ENCODE data around the gene SF3B3. TPM values are rescaled to one million over a fixed set of nuclear protein-coding genes. Genes with fewer than 3 reads are reported as not detected.

SF3B3 gene
- total RNA-seq, 1 experiment from 2014 or later: 403 TPM

- no peak overlapping the region for H3K9ac ChIP-seq (ENCODE audit: low read length)
- H2AFZ ChIP-seq (ENCODE audit: low read depth, low read length, poor library complexity, severe bottlenecking): no peak overlapping the region
- no peaks in the 10 kb centered on the region for H3K4me1 ChIP-seq (ENCODE audit: control insufficient read depth in 1 of 2, insufficient read depth in 2 of 2, low read length in 2 of 2)
- ChIA-PET CTCF (no interaction called here), POLR2A (no interaction called here), RAD21 (ENCODE audit: low non-redundant PET in 1 of 2, low total read pairs in 2 of 2, uncharacterized antibody in 2 of 2, unreplicated experiment in 2 of 2) (no interaction called here)
- H3K79me2 ChIP-seq (ENCODE audit: insufficient read depth, low read length): peaks cover 77% of the 10 kb centered on the region
- intact Hi-C loops (cut with micrococcal nuclease): no loop called here
- no TSS peak for BruUV-seq (replicated peaks)
- ATAC-seq (no peak), DNase-seq (ENCODE audit: low read depth, low spot score) (no peak)
- no peak overlapping the region for H3K4me2 ChIP-seq (ENCODE audit: low read length)
- H3K9me2 ChIP-seq (ENCODE audit: insufficient read depth): no peaks in the 10 kb centered on the region
- H3K27ac ChIP-seq (ENCODE audit: low read depth, low read length): no peak overlapping the region
- H3K9me3 ChIP-seq (ENCODE audit: control insufficient read depth in 1 of 2, insufficient read depth in 1 of 2, low read depth in 1 of 2, low read length in 2 of 2): no peaks in the 10 kb centered on the region
- H3K27me3 ChIP-seq (ENCODE audit: insufficient read depth, low read length): no peaks in the 10 kb centered on the region
- H4K20me1 ChIP-seq (ENCODE audit: insufficient read depth): peaks cover 24% of the 10 kb centered on the region; the same call in 1 of the 2 replicates
- H3K36me3 ChIP-seq (ENCODE audit: control insufficient read depth in 1 of 2, insufficient read depth in 2 of 2, low read length in 2 of 2): peaks cover 81 to 93% of the 10 kb centered on the region in 2 experiments
- TF ChIP-seq POLR2AphosphoS5 (IDR thresholded peaks at IDR 0.05; ENCODE audit: low read depth, low read length) (no peak), TCF7L2 (IDR thresholded peaks at IDR 0.05; ENCODE audit: borderline replicate concordance, extremely low read depth, insufficient read depth, insufficient read length) (no peak), SIN3A (IDR thresholded peaks at IDR 0.05; ENCODE audit: low read depth) (no peak), SRF (IDR thresholded peaks at IDR 0.05; ENCODE audit: low read depth) (no peak), RAD21 (IDR thresholded peaks at IDR 0.05; ENCODE audit: low read depth) (no peak), CTCF (IDR thresholded peaks at IDR 0.05 in 2 of 3, conservative IDR thresholded peaks at IDR 0.05 in 1 of 3; ENCODE audit: borderline replicate concordance in 1 of 3, insufficient read depth in 1 of 3, low read depth in 2 of 3, low read length in 2 of 3) (no peak), EZH2phosphoT487 (IDR thresholded peaks at IDR 0.05; ENCODE audit: borderline replicate concordance) (no peak), ZBTB33 (IDR thresholded peaks at IDR 0.05; ENCODE audit: extremely low read depth, insufficient replicate concordance, low read length) (no peak)
- no peak overlapping the region for H3K4me3 ChIP-seq (replicated peaks in 1 of 2; ENCODE audit: low read depth in 1 of 2, low read length in 2 of 2)
Measured at GRCh38 chr16:70568601-70569237, 45.1 kb downstream of the SF3B3 start.
